ENCODE results near the gene LILRA1.
"Not testable (repeated sequence)": the region's sequence is repeated elsewhere in the genome, so short reads cannot be mapped to it uniquely, and the experiment has no call there.

Gene LILRA1

GRCh38 chr19:54578268-54578667, 15.2 kb upstream of the LILRA1 start:
- not testable (repeated sequence) for DNase-seq

GRCh38 chr19:54586397-54586796, 7.0 kb upstream of the LILRA1 start:
- no peak for DNase-seq

- no peak for DNase-seq
Observed at GRCh38 chr19:54587026-54587425, 6.4 kb upstream of the LILRA1 start.

GRCh38 chr19:54593931-54594626, 647 bp downstream of the LILRA1 start:
- DNase-seq, result not testable (repeated sequence)

GRCh38 chr19:54594737-54595136, 1.3 kb downstream of the LILRA1 start:
- DNase-seq, result no peak

GRCh38 chr19:54595680-54596436, 2.4 kb downstream of the LILRA1 start:
- DNase-seq, result not testable (repeated sequence)

- DNase-seq, result no peak
Observed at GRCh38 chr19:54600212-54600611, 6.8 kb downstream of the LILRA1 start.

GRCh38 chr19:54606230-54606629, 12.8 kb downstream of the LILRA1 start:
- no peak for DNase-seq

- no peak for DNase-seq
Observed at GRCh38 chr19:54606891-54607784, 13.7 kb downstream of the LILRA1 start.

- DNase-seq, result no peak
Observed at GRCh38 chr19:54607785-54608150, 14.3 kb downstream of the LILRA1 start.

GRCh38 chr19:54608205-54608604, 14.8 kb downstream of the LILRA1 start:
- no peak for DNase-seq

GRCh38 chr19:54608792-54609191, 15.4 kb downstream of the LILRA1 start:
- no peak for DNase-seq

GRCh38 chr19:54609356-54609791, 15.9 kb downstream of the LILRA1 start:
- DNase-seq, result no peak

- no peak for DNase-seq
Observed at GRCh38 chr19:54612428-54612827, 19.0 kb downstream of the LILRA1 start.

GRCh38 chr19:54614726-54615125, 21.3 kb downstream of the LILRA1 start:
- no peak for DNase-seq

- no peak for DNase-seq
Observed at GRCh38 chr19:54616057-54616456, 22.6 kb downstream of the LILRA1 start.

- no peak for DNase-seq
Observed at GRCh38 chr19:54616821-54617560, 23.6 kb downstream of the LILRA1 start.

- no peak for DNase-seq
Observed at GRCh38 chr19:54620464-54620863, 27.0 kb downstream of the LILRA1 start.

- DNase-seq, result no peak
Observed at GRCh38 chr19:54622431-54622830, 29.0 kb downstream of the LILRA1 start.

- DNase-seq, result not testable (repeated sequence)
Observed at GRCh38 chr19:54624234-54624633, 30.8 kb downstream of the LILRA1 start.

- not testable (repeated sequence) for DNase-seq
Observed at GRCh38 chr19:54624934-54625730, 31.7 kb downstream of the LILRA1 start.

GRCh38 chr19:54626757-54627156, 33.3 kb downstream of the LILRA1 start:
- no peak for DNase-seq

Data from NCI-H345 (cell line).